Kidney glomerular epithelial cell (primary cell): ENCODE results near the gene NTSR1.

Source experiments
- DNase-seq: peaks from one replicate; lab custom pipeline; 2025; lab: John Stamatoyannopoulos, UW

NTSR1 gene

DNA sequence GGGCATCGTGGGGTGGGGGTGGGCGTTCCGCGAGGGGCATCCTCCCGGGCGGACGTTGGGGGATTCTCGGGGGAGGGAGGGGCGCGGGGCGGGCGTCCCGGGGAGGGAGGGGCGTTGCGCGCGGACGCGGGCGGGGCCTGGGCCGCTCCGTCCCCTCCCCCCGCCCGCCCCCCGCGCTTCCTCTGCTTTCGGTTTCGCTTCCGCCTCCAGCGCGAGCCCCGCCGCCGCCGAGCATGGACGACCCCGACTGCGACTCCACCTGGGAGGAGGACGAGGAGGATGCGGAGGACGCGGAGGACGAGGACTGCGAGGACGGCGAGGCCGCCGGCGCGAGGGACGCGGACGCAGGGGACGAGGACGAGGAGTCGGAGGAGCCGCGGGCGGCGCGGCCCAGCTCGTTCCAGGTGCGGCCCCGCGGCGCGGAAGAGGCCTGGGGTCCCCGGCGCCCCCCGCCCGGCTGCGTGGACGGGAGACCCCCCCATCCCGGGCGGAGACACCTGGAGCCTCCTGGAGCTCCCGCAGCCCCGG, 96.1 kb downstream of the NTSR1 start, which contains the start of gene OGFR:
Gene OGFR, plus strand, starts transcription at position 209 of the 528 bp plus-strand sequence. Its CDS starts 25 bp downstream, at position 234.
- DNase-seq: peak; percentile 18

DNA sequence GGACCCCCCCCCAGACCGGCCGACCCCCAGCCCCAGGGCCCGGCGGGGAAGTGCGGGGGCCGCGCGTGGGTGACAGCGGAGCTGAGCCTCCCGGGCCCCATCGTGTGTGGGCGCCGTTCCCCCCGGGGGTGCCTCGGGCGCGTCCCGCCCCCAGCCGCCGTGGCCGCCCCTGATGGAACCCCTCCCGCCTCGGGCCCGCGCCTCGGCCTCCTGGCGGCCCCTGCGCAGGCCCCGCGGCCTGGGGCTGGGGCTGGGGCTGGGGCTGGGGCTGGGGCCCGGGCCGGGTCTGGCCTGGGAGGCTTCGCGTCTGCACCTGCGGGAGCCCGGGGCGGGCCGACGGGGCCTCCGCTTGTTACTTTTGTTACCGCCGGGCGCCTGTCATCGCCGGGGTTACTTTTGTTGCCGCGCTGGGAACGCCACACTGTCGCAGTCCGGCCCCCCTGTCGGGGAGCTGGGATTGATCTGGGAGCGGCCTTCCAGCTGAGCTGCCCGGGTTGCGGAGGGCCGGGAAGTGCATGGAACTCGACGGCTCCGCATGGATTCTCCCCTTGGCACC, 96.6 kb downstream of the NTSR1 start:
- no peak for DNase-seq

DNA sequence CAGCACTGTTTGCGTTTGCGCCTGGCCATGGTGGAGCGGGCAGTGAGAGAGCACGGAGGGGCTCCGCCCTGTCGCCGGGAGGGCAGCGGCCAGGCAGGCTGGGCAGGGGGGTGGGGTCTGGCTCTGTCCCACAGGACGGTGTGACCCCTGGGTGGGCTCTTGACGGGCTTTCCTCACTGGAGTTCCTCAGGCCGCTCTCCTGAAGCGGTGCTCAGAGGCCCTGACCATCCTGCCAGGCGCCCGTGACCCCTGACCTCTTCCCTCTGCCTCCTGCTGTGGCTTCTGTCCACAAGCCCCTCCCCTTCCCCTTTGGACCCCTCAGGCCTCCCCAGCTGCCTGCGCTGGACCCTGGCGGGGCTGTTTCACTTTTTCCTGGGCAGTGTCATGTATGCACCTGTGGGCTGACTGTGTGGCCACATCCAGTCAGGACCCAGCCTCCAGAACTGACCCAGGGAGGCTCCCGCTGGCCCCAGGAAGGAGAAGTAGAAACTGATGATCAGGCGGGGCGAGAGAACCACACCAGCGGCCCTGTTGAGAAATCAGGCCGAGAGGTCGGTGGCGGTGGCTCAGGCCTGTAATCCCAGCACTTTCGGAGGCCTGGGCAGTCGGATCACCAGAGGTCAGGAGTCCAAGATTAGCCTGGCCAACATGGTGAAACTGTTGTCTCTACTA, 97.2 kb downstream of the NTSR1 start:
- DNase-seq: no peak

DNA sequence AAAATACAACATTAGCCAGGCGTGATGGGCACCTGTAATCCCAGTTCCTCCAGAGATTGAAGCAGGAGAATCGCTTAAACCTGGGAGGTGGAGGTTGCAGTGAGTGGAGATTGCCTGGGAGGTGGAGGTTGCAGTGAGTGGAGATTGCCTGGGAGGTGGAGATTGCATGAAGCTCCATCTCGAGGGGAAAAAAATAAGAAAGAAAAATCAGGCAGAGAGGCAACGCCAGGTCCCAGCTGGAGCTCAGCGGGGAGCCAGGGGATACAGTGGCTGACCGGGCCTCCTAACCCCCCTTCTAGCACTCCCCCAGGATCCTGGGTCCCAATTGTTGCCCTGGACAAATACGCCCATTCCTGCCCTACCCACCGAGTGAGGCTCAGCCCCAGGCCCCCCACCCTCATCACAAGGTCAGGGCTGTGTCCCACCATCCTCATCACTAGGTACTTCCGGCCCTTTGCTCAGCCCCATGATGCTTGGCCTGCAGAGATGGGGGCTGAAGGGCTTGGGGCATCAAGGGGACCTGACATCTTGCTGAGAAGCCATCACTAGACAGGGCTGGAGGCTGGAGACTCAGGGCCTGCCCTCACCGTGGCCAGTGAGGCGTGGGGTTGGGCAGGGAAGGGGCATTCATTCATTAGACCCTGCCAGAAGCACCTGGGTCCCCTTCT, 97.9 kb downstream of the NTSR1 start:
- no peak for DNase-seq

DNA sequence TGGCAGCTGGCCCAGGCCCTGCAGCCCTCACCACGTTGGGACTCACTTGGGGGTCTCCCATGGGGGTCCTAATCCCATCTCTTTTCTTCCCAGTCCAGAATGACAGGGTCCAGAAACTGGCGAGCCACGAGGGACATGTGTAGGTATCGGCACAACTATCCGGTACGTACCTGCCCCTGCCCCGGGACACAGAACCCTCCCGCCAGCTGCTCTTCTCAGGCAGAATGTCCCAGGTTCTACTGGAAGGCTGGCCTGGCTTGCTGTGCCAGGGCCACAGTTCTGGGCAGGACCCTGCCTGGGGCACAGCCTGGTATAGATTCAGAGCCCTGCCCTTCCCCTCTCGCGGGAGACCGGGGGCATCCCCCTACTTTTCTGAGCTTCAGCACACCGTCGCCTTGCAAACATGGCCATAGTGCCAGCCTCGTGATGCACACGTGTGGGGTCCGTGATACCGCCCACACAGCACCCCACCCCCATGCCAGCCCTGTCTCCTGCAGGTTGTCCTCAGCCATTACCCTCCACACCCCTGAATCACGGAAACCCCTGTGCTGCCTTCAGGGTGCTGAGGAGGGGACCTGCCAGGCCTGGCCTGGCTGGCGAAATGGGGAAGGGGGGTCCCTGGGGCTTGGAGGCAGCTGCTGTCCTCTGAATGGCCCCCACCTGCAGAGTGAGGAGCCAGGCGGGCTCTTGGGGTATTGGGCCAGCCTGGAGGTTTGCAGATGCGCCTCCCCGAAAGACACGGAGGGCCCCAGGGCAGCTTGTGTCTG, 99.0 kb downstream of the NTSR1 start:
- DNase-seq: no peak

DNA sequence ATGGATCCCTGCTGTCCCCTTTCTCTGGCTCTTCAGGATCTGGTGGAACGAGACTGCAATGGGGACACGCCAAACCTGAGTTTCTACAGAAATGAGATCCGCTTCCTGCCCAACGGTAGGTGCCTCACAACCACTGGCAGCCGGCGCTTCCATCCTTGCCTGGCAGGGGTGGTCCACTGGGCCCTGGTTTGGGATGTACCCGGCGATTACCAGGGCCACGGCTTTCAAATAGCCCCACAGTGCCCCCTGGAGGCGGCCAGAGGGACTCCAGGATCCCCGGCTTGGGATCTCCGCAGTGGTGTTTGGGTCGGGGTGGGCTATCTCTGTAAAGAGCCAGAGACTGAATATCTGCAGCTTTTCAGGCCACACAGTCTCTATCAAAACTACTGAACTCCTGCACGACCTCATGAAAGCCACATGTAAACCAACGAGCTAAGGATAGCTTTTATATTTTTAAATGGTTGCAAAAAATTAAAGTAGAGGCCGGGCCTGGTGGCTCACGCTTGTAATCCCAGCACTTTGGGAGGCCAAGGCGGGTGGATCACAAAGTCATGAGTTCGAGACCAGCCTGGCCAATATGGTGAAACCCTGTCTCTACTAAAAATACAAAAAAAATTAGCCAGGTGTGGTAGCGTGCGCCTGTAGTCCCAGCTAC, 99.7 kb downstream of the NTSR1 start:
- peak; percentile 11 for DNase-seq

DNA sequence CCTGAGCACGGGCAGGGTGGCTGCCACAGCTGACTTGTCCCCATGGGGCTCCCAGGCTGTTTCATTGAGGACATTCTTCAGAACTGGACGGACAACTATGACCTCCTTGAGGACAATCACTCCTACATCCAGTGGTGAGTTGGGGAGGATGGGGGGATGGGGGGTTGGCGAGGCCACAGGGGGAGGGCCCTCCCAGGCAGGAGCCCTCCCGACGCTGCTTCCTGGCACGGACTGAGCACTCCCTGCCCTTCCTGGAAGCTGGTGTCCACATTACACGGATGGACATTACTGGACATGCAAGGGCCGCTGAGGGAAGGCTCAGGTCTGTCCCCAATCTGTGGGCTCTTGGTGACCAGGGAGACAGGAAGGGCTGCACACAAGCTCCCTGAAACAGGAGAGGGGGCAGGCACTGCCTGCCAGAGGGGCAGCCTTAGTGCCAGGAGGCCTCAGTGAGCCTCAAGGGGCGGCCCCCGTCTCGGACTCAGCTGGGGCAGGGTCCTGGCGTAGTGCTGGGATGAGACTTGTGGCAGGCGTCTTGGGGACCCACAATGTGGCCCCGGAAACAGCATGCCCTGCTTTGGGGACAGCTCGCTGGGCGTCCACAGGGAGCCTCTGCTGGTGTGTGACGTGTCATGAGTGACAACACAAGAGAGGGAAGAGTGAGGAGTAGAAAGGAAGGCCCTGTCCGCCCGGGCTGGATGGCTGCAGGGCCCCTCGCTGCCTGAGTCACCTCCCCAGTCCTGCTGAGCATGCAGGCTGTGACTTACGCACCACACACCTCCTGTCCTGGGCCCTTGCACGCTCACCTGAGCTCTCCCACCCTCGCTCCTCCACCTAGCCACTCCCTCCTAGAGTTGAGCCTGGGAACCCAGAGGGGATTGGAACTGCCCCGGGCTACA, 101.1 kb downstream of the NTSR1 start:
- no peak for DNase-seq

DNA sequence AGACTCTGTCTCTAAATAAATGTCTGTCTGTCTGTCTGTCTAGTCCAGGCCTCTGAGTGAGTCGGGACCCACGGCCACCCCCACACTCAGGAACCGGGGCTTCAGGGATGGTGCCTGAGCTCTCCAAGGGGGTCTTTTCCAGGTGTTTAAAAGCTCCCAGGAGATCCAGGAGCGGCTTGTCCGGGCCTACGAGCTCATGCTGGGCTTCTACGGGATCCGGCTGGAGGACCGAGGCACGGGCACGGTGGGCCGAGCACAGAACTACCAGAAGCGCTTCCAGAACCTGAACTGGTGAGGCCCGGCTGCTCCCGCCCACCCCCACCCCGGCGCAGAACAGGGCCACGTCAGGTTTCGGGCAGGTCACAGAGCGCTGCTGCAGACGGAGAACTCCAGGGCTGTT, 102.7 kb downstream of the NTSR1 start:
- no peak for DNase-seq

DNA sequence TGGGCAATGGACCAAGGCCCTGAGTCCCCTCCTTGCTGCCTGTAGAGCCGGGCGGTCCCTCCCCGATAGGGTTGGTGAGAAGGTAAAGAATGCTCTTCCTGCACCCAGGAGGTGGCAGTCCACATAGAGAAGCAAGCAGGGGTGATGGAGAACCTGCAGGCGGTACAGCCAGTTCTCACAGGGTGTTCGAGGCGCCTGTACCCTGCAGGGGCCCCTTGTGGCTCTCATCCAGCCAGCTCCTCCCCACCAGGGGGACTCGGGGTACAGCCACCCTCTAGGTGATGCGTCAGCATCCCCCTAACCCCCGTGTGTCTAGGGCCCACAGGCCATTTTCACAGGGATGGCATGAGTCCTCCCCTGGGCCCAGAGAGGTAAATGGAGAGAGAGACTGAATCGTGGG, 103.1 kb downstream of the NTSR1 start:
- no peak for DNase-seq
